ENCODE measurements around the gene NEO1. TPM values are rescaled to one million over a fixed set of nuclear protein-coding genes. Genes with fewer than 3 reads are reported as not detected.

NEO1 gene
- polyA plus RNA-seq, 2 of the 4 experiments (the other 2 are of a cell fraction), result 29.1 to 30.3 TPM

DNA sequence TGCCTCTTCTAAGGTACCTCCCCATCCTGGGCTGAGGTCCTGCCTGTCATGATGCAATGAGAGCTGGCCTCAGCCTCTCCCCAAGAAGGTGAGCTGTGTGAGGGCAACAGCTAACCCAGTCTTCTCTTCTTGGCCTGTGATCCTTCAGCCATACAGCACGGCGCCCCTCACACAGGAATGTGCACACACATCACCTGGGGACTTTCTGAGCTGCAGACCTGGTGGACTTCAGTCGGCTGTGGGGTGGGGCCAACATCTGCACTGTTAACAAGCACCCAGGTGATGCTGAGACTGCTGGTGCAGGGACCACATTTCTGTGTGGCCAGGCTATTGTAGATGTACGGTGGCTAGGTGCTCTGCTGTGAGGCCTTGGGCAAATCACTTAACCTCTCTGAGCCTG lies 302.0 kb downstream of the NEO1 start:
- POLR2A ChIA-PET, result no interaction called here
- CTCF ChIA-PET, result interaction anchor here (1.5 to 1.6 kb wide), 2 partner anchors 15 to 17 kb away, joined by 3 to 4 read pairs; no protein-coding TSS in a partner anchor

More for the DNA sequence above, 302.0 kb downstream of the NEO1 start:
- DNase-seq (ENCODE audit: low read depth in 1 of 2, low spot score in 1 of 2) (no peak), ATAC-seq (no peak), FAIRE-seq (no peak)
- H3K4me2 ChIP-seq, result no peak overlapping the region
- no peak overlapping the region for H3K27ac ChIP-seq
- no peak overlapping the region for H3K4me3 ChIP-seq
- no peaks in the 10 kb centered on the region for H3K9me3 ChIP-seq
- H3K4me1 ChIP-seq, result no peaks in the 10 kb centered on the region
- TF ChIP-seq, protein P1, sequence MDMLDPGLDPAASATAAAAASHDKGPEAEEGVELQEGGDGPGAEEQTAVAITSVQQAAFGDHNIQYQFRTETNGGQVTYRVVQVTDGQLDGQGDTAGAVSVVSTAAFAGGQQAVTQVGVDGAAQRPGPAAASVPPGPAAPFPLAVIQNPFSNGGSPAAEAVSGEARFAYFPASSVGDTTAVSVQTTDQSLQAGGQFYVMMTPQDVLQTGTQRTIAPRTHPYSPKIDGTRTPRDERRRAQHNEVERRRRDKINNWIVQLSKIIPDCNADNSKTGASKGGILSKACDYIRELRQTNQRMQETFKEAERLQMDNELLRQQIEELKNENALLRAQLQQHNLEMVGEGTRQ (IDR thresholded peaks at IDR 0.05), result no peak
- TF ChIP-seq POLR2A (IDR thresholded peaks at IDR 0.05; ENCODE audit: low read length) (no peak), KDM5A (IDR thresholded peaks at IDR 0.05) (no peak), MAFK (IDR thresholded peaks at IDR 0.05; ENCODE audit: partially characterized antibody) (no peak), HOXA7 (CRISPR knock-in tag; IDR thresholded peaks at IDR 0.05) (no peak), POLR2AphosphoS2 (conservative IDR thresholded peaks at IDR 0.05; ENCODE audit: low read length) (no peak), CHD4 (IDR thresholded peaks at IDR 0.05; ENCODE audit: borderline replicate concordance) (no peak), SMC3 (IDR thresholded peaks at IDR 0.05) (no peak), TP53 (CRISPR knock-in tag; IDR thresholded peaks at IDR 0.05) (no peak), CBX2 (IDR thresholded peaks at IDR 0.05; ENCODE audit: borderline replicate concordance, low read depth) (no peak), GATA3 (IDR thresholded peaks at IDR 0.05; ENCODE audit: borderline replicate concordance) (no peak), RARB (CRISPR knock-in tag; IDR thresholded peaks at IDR 0.05) (no peak), SREBF2 (IDR thresholded peaks at IDR 0.05) (no peak), RCOR1 (IDR thresholded peaks at IDR 0.05; ENCODE audit: low read depth, low read length) (no peak), HDAC2 (IDR thresholded peaks at IDR 0.05) (no peak), ZC3H11A (IDR thresholded peaks at IDR 0.05) (no peak), FOSL2 (IDR thresholded peaks at IDR 0.05) (no peak), FOSL2 (CRISPR knock-in tag; IDR thresholded peaks at IDR 0.05) (no peak)
- TF ChIP-seq, protein P2, sequence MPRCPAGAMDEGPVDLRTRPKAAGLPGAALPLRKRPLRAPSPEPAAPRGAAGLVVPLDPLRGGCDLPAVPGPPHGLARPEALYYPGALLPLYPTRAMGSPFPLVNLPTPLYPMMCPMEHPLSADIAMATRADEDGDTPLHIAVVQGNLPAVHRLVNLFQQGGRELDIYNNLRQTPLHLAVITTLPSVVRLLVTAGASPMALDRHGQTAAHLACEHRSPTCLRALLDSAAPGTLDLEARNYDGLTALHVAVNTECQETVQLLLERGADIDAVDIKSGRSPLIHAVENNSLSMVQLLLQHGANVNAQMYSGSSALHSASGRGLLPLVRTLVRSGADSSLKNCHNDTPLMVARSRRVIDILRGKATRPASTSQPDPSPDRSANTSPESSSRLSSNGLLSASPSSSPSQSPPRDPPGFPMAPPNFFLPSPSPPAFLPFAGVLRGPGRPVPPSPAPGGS (IDR thresholded peaks at IDR 0.05), result no peak
- TF ChIP-seq, protein P3, sequence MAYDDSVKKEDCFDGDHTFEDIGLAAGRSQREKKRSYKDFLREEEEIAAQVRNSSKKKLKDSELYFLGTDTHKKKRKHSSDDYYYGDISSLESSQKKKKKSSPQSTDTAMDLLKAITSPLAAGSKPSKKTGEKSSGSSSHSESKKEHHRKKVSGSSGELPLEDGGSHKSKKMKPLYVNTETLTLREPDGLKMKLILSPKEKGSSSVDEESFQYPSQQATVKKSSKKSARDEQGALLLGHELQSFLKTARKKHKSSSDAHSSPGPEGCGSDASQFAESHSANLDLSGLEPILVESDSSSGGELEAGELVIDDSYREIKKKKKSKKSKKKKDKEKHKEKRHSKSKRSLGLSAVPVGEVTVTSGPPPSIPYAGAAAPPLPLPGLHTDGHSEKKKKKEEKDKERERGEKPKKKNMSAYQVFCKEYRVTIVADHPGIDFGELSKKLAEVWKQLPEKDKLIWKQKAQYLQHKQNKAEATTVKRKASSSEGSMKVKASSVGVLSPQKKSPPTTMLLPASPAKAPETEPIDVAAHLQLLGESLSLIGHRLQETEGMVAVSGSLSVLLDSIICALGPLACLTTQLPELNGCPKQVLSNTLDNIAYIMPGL (CRISPR knock-in tag; IDR thresholded peaks at IDR 0.05; ENCODE audit: borderline replicate concordance), result no peak
- TF ChIP-seq, protein P4, sequence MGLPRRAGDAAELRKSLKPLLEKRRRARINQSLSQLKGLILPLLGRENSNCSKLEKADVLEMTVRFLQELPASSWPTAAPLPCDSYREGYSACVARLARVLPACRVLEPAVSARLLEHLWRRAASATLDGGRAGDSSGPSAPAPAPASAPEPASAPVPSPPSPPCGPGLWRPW (IDR thresholded peaks at IDR 0.05), result no peak
- WGBS (ENCODE audit: missing lambda C conversion rate), result 70% methylated on average over 3 of the region's 4 CpGs

Small RNAs within 50 kb of the gene (small RNA-seq; reads per million reads assigned to genes)
- gene FKBP1AP2, result 0 reads per million in 6 experiments
